Ascending aorta (tissue), 2 donors: ENCODE data around the gene SF3B4. TPM values are rescaled to one million over a fixed set of nuclear protein-coding genes. Genes with fewer than 3 reads are reported as not detected.

ENCODE experiments used
- DNase-seq, 2 donors: peaks; one replicate each; pipeline ENCODE4 v3.0.0-alpha.2; 2019; ENCODE audit warnings: low spot score in 2 of 2
- H3K27ac ChIP-seq, 2 donors: fragments of 200-600 bp; sonication (generic); one replicate each; pipeline ENCODE4 v1.5.1; 2016 to 2017; ENCODE audit warnings: mild to moderate bottlenecking in 1 of 2
- H3K27me3 ChIP-seq: fragments of 200-600 bp; sonication (generic); one replicate; pipeline ENCODE4 v1.5.1; 2017
- H3K36me3 ChIP-seq, 2 donors: fragments of 200-600 bp; sonication (generic); one replicate each; pipeline ENCODE4 v1.5.1; 2016
- H3K4me1 ChIP-seq, 2 donors: fragments of 200-600 bp; sonication (generic); one replicate each; pipeline ENCODE4 v1.5.1; 2016 to 2017; ENCODE audit warnings: mild to moderate bottlenecking in 1 of 2
- H3K4me3 ChIP-seq, 2 donors: fragments of 200-600 bp; sonication (generic); one replicate each; pipeline ENCODE4 v1.5.1; 2016 to 2017; ENCODE audit warnings: mild to moderate bottlenecking in 1 of 2
- H3K9me3 ChIP-seq, 2 donors: fragments of 200-600 bp; sonication (generic); one replicate each; pipeline ENCODE4 v1.5.1; 2016
- CTCF ChIP-seq, 3 experiments: fragments of 200-600 bp in 2 of 3; fragments of 450-650 bp in 1 of 3; sonication (generic) in 2 of 3; IDR thresholded peaks; one replicate each; pipeline ENCODE4 v1.5.1; 2016 to 2019; ENCODE audit warnings: antibody characterized with exemption in 3 of 3, mild to moderate bottlenecking in 1 of 3, moderate library complexity in 1 of 3
- intact Hi-C: fragments of 100-400 bp; cut with DNase I; formaldehyde crosslinking; loops from one replicate; pipeline ENCODE4 v1.15.1; 2023
- total RNA-seq: library from RNA; depleted of rRNA; stranded (reverse); fragments of >200 nt; gene quantifications from one replicate; pipeline ENCODE4 v1.1.0, GENCODE V29; 2016

SF3B4 gene
- total RNA-seq, 1 donor from 2014 or later: 87.3 TPM

- Histone ChIP-seq H3K27me3 (no peaks in the 10 kb centered on the region), H3K4me1 (peaks cover under 1 to 13% of the 10 kb centered on the region in 2 donors), H3K9me3 (no peaks in the 10 kb centered on the region), H3K36me3 (peaks cover 31 to 46% of the 10 kb centered on the region in 2 donors), H3K27ac (no peak overlapping the region), H3K4me3 (no peak overlapping the region)
- no peak for TF ChIP-seq CTCF (IDR thresholded peaks at IDR 0.05)
- intact Hi-C loops: no loop called here
- DNase-seq: no peak
Observed at GRCh38 chr1:149932474-149932873, 4.9 kb upstream of the SF3B4 start.

GRCh38 chr1:149931212-149931790 lies 3.7 kb upstream of the SF3B4 start:
- peak overlapping the region; percentile 20 to 29 for H3K27ac ChIP-seq
- H3K9me3 ChIP-seq: no peaks in the 10 kb centered on the region
- no peak for DNase-seq
- H3K4me1 ChIP-seq: peaks cover 6 to 14% of the 10 kb centered on the region in 2 donors
- no peak for TF ChIP-seq CTCF (IDR thresholded peaks at IDR 0.05)
- H3K4me3 ChIP-seq: no peak overlapping the region
- no peaks in the 10 kb centered on the region for H3K27me3 ChIP-seq
- H3K36me3 ChIP-seq: peaks cover 34 to 48% of the 10 kb centered on the region in 2 donors
- intact Hi-C loops: no loop called here

- Histone ChIP-seq H3K27ac (peak overlapping the region; percentile 83 to 89), H3K36me3 (peaks cover 49 to 63% of the 10 kb centered on the region in 2 donors), H3K4me1 (peaks cover 8 to 22% of the 10 kb centered on the region in 2 donors), H3K27me3 (no peaks in the 10 kb centered on the region), H3K4me3 (no peak overlapping the region), H3K9me3 (no peaks in the 10 kb centered on the region)
- no peak for TF ChIP-seq CTCF (IDR thresholded peaks at IDR 0.05)
- DNase-seq: no peak
- intact Hi-C loops: no loop called here
Observed at GRCh38 chr1:149929856-149930255, 2.3 kb upstream of the SF3B4 start.

GRCh38 chr1:149928401-149928724 lies 760 bp upstream of the SF3B4 start:
- TF ChIP-seq CTCF (IDR thresholded peaks at IDR 0.05): no peak
- Histone ChIP-seq H3K4me1 (peaks cover 8 to 24% of the 10 kb centered on the region in 2 donors), H3K36me3 (peaks cover 63 to 69% of the 10 kb centered on the region in 2 donors), H3K27ac (peak overlapping the region; percentile 83 to 89), H3K4me3 (peak overlapping the region; percentile 72 to 85), H3K27me3 (no peaks in the 10 kb centered on the region), H3K9me3 (no peaks in the 10 kb centered on the region)
- no peak for DNase-seq
- intact Hi-C loops: no loop called here

GRCh38 chr1:149927056-149927562 lies 494 bp downstream of the SF3B4 start:
- H3K36me3 ChIP-seq: peaks cover 71% of the 10 kb centered on the region in 2 donors

More at GRCh38 chr1:149927056-149927562, 494 bp downstream of the SF3B4 start:
- no peak for DNase-seq
- TF ChIP-seq CTCF (IDR thresholded peaks at IDR 0.05): no peak
- peak overlapping the region; percentile 83 to 89 for H3K27ac ChIP-seq
- intact Hi-C loops: loop anchor here (1.0 kb wide), 3 partner anchors 9 to 28 kb away; partner anchors contain the start of gene BOLA1
- H3K27me3 ChIP-seq: no peaks in the 10 kb centered on the region
- H3K4me3 ChIP-seq: peak overlapping the region; percentile 72 to 85
- H3K9me3 ChIP-seq: no peaks in the 10 kb centered on the region
- H3K4me1 ChIP-seq: peaks cover 8 to 24% of the 10 kb centered on the region in 2 donors
